ENCODE measurements around the gene ETV3L. TPM values are rescaled to one million over a fixed set of nuclear protein-coding genes. Genes with fewer than 3 reads are reported as not detected.

Gene ETV3L
- not detected in 2 replicates for total RNA-seq

GRCh38 chr1:157099633-157100009, at the start of gene ETV3L:
TSS of gene ETV3L (minus strand) at chr1:157099808. CDS start at chr1:157099523, 285 bp downstream.

GRCh38 chr1:157138220-157139051, 38.8 kb upstream of the ETV3L start, which contains the start of gene ETV3:
TSS of gene ETV3 (minus strand) at chr1:157138395. CDS start at chr1:157136352, 2,043 bp downstream.

GRCh38 chr1:157045250-157046218, 54.1 kb downstream of the ETV3L start, which contains the start of gene ARHGEF11:
TSS of gene ARHGEF11 (minus strand) at chr1:157045742. CDS start at chr1:157044330, 1,412 bp downstream.

Other genes starting within 250 kb of the ETV3L start
- gene INSRR, start 240.7 kb downstream of the ETV3L start, total RNA-seq = not detected in 2 replicates
- not detected in 2 replicates for gene NTRK1, start 238.9 kb downstream of the ETV3L start, total RNA-seq
- 5.0 and 6.3 TPM in 2 replicates for gene PEAR1, start 206.1 kb downstream of the ETV3L start, total RNA-seq
- gene LRRC71, start 179.2 kb downstream of the ETV3L start, total RNA-seq = not detected in 2 replicates
- 9.4 and 14.8 TPM in 2 replicates for gene ARHGEF11, start 54.1 kb downstream of the ETV3L start, total RNA-seq
- 9.0 and 18.5 TPM in 2 replicates for gene ETV3, start 38.6 kb upstream of the ETV3L start, total RNA-seq